Dermis microvascular lymphatic vessel endothelial cell (primary cell): ENCODE data around the gene MKX. TPM values are rescaled to one million over a fixed set of nuclear protein-coding genes. Genes with fewer than 3 reads are reported as not detected.
"Not testable (repeated sequence)": the region's sequence is repeated elsewhere in the genome, so short reads cannot be mapped to it uniquely, and the experiment has no call there.

Source experiments
- DNase-seq, 2 donors: peaks; one replicate each; pipeline versions ENCODE4 v3.0.0 to v3.0.0-alpha.2; 2010; ENCODE audit warnings: low read depth in 2 of 2
- total RNA-seq: library from RNA; depleted of rRNA; stranded (reverse); fragments of >200 nt; gene quantifications from 2 replicates; pipeline ENCODE4 v1.2.1, GENCODE V29; 2014

Gene MKX
- total RNA-seq, 1 donor from 2014 or later, result not detected

DNA sequence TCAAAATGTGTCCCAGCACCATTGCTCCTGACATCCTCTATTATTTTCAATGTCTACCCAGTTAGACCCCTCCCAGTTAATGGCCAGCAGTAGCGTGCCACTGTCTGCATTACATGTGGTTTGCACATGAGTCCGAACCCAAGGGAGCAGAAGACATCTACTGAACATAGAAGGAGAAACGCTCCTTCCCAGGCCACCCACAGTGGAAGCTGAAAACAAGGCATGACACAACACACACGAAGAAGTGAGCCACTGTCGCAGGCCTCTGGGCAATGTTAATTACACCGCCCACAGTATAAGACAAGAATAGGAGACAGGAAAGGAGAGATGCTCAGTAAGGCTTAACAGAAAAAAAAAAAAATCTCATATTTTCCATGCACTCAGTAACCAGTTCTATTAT lies 50.5 kb downstream of the MKX start:
- DNase-seq, result no peak

GRCh38 chr10:27692663-27693062 lies 53.0 kb downstream of the MKX start:
- DNase-seq, result no peak

DNA sequence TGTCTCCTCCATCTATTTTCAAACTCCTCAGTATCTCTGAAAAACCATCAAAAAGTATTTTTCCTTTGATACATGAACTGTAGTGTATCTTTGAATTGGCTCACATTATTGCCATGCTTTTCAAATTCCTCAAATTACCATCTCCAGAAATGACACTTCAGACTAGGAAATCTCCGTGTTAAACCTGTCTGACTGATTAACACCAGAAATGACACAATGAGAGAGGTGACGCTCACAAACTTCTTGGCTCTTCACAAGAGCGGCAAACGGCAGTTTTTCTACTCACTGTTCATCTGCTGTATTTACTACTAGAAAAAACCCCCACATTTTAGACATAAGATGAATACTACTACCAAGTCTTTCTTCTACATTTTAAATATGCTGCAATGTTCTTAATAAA lies 56.6 kb downstream of the MKX start:
- DNase-seq, result no peak

- DNase-seq, result no peak
Observed at GRCh38 chr10:27688276-27688675, 57.3 kb downstream of the MKX start.

DNA sequence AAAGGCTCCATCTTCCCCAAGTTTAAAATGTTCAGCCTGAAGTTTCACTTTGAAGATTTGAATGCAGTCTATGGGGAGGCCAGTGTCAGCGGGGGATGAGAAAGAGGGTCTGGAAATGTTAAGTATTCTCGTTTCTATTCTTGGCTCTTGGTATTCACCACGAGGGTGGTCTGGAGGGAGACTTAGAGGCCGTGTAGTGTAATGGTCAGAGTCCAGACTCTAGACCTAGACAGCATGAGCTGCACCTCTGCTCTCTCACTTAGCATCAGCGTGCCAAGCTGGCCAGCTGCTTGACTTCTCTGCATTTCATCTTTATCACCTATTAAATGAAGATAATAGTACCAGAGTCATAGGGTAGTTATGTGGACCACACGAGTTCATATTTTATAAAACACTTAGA lies 57.9 kb downstream of the MKX start:
- DNase-seq, result no peak

- DNase-seq, result peak in 1 of 2 donors; percentile 37
Observed at GRCh38 chr10:27687326-27687725, 58.3 kb downstream of the MKX start.

GRCh38 chr10:27685681-27686080 lies 59.9 kb downstream of the MKX start:
- DNase-seq, result no peak

DNA sequence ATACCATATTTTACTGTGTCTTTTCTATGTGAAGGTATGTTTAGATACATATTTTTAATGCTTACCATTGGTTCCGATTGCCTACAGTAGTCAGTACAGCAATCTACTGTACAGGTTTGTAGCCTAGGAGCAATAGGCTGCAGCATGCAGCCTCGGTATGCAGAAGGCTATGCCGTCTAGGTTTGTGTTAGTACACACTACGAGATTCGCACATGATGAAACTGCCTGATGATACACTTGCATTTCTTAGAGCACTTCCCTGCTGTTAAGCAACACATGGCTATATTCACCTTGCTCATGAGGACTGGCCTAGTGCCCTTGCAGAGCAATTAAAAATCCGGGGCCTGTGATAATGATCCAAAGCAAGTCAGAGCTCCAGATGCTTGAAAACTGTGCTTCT lies 62.4 kb downstream of the MKX start:
- no peak for DNase-seq

GRCh38 chr10:27681795-27682194 lies 63.8 kb downstream of the MKX start:
- DNase-seq, result not testable (repeated sequence)

DNA sequence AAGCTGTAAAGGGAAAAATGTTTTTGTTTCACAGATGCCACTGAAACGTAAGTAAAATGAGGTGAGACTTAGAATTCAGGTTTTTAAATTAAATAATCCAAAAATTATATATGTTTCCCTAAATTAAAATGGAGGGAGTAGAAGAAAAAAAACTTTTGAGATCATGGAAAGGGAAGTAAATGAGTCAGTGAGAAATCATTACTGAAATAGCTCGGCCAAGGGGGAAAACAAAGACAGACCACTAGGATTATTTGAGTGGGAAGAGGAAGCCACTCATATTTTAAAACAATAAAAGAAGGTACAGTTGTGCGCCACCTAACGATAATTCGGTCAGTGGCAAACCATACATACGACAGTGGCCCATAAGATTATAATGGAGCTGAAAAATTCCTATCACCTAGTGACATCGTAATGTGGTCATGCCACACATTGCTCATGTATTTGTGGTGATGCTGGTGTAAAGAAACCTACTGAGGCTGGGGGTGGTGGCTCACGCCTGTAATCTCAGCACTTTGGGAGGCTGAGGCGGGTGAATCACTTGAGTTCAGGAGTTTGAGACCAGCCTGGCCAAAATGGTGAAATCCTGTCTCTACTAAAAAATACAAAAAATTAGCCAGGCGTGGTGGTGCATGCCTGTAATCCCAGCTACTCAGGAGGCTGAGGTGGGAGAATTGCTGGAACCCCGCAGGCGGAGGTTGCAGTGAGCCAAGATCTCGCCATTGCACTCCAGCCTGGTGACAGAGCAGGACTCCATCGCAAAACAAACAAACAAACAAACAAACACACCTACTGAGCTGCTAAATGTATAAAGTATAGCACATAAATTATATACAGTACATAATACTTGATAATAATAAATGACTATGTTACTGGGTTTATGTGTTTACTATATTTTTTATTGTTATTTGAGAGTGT lies 64.7 kb downstream of the MKX start:
- no peak for DNase-seq

- no peak for DNase-seq
Observed at GRCh38 chr10:27680006-27680557, 65.5 kb downstream of the MKX start.

DNA sequence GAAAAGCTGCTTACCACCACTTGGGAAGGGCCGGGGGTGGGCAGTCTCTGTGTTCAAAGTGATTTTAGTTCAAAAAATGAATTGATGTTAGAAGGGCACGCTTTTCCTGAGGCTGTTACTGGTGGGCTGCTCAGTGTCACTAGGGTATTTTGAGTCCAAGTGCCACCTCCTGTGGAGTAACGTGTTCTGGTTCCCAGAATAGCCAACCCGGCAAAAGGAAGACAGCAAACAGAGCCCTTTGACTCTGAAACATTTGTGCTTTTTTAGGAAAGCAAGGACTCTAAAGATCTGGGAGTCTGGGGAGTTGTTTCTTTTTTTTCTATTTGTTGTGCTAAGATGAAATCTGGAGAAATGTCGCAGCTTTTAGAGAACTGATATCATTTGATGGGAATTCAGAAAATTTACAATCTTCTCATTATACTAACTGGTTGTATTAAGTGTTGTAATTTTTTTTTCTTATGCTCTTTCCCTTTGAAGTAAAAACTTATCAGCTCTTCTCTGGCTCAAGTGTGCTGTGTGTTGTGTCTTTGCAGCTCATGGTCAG lies 66.2 kb downstream of the MKX start:
- DNase-seq, result no peak

DNA sequence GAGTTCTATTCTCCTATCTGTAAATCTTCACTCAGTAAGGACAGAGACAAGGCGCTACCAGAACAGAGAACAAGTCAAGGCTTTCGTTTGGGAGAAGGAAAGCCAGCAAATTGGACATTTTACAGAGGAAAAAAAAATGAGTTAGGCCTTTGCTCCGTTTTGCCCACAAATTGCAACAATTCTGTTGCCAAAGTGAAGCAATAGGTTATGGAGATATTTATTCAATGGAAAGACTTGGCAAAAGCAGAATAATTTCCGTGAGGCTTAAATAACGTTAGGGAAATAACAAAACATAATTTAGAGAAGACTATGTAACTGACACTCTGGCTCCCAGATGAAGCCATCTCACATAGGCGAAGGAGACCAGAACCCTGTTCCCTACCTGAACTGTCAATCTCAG lies 67.5 kb downstream of the MKX start:
- DNase-seq, result no peak

DNA sequence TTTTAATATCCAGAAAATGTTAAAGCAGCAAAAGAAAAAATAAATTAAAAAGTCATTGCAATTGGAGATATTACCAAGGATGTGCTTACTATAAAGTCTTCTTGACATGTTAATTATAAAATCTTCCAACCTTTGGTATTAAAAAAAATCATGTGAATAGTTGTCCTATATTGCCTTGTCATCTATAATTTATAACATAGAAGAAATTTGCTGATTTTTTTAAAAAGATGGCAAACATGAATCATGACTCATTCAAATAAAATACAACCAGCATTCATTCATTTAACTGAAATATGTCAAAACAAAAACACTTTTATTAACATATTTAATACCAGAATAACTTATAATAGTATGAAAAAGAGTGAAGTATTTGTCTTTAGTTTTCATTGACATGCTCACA lies 72.6 kb downstream of the MKX start:
- no peak for DNase-seq

DNA sequence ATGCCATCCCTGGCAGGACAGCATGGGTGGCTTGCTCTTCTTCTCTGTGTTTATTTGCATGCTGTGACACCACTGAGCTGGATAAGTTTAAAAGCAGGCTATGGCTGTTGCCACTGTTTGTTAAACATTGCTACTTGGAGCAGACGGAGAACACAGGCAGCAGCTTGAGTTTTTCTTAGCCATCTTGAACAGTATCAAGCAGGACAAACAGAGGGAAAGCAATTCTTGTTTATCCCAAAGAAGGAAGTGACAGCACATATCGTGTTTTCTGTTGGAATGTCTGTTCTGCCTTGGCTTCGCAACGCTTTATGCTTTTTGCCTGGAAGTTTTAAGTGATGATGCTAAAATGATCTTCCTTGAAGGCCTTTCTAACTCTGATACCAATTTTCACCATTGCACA lies 73.8 kb downstream of the MKX start:
- DNase-seq, result no peak

GRCh38 chr10:27664461-27664860 lies 81.2 kb downstream of the MKX start:
- DNase-seq, result no peak

DNA sequence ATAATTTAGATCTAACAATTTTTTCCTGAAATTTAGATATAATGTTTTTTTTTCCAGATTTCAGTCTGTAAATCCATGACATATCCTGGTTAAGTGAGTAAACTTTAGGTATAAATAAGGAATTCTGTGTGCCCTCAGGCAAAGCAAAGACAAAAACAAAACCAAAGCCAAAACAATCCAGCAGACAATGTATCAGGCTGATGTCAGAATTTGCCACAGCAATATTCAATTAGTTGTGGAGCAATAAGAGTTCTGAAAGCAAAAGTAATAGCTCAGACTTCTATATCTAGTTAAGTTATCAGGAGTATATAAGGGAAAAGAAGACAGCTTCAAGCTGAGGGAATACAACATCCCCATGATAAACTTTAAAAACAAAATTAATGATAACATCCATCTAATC lies 82.0 kb downstream of the MKX start:
- DNase-seq, result no peak

DNA sequence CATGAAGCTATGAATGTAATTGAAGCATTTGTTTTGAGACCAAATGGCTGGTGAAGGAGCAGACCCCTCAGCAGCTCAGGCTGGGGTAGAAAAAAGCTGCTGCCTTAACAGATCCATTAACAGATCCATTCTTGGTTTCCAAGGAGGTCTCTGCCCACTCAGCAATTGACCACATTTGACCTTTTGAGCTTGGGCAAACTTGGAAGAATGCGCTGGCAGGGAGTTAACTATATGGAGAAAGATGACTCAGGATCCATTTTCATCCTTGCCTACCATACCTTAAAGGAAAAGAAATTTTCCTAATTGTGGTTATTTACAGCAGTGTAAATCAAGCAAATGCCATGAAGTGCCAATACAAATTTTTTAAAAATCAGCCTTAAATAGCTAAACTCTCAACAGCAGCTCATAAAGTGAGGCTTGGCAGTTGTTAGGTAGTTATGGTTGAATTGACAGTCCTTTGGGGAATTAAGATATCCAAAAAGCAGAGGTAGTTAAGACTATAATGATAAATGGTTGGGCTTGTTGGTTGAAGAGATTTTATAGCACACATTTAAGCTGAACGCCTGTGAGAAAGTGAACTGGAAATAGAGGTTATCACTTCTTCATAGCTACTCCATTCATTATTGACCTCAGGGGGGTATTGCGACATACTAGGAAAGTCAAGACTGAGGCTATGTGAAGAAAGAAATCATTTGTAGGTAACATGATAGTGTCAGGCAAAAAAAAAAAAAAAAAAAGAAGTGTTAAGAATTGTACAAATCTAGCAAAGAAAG lies 83.9 kb downstream of the MKX start:
- DNase-seq, result no peak

DNA sequence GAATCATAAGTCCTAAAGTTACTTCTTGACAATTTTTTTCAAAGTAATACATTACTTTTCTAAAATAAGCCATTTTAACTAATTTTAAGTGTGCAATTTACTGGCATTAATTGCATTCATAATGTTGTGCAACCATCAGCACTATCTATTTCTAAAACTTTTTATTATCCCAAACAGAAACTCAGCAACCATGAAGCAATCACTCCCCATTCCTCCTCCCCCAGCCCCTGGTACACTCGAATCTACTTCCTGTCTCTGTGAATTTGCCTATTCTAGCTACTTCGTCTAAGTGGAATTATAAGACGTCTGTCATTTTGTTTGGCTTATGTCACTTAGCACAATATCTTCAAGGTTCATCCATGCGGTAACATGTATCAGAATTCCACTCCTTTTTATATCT lies 84.9 kb downstream of the MKX start:
- no peak for DNase-seq

DNA sequence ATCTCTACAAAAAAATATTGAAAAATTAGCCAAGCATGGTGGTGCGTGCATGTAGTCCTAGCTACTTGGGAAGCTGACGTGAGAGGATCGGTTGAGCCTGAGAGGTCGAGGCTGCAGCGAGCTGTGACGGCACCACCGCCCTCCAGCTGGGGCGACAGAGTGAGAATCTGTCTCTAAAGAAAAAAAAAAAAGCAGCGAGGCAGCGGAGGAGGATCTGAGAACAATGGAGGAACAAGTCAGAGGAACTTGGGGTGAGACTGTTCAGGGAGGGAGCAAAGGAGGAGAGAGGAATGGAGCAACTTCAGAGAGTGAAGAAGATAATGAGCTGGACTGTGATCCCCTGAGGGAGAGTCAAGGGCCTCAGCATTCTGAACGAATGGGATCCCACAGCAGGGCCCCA lies 85.4 kb downstream of the MKX start:
- no peak for DNase-seq

GRCh38 chr10:27659786-27660185 lies 85.8 kb downstream of the MKX start:
- no peak for DNase-seq

DNA sequence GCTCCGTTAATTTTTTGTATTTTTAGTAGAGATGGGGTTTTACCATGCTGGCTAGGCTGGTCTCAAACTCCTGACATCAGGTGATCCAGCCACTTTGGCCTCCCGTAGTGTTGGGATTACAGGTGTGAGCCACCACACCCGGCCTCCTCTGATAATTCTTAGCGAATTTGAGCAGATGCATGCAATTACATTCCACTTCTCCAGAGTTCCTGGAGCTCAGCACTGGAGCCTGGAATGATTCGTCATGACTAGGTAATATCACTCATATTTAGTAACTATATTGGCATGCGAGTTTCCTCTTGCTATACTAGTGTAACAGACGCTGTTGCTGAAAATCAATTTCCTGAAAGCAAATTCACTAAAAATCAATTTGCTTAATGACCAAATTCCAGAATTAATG lies 86.8 kb downstream of the MKX start:
- no peak for DNase-seq
